ENCODE data around the gene CREBBP.
A peak's percentile ranks its signal among the peaks of the same experiment; 100 is the strongest.

Gene CREBBP

GRCh38 chr16:3858801-3859200, 21.7 kb downstream of the CREBBP start:
- Histone ChIP-seq H3K27me3 (no peaks in the 10 kb centered on the region), H3K4me1 (peaks cover 0 to 96% (median 62%) of the 10 kb centered on the region in 4 donors), H3K36me3 (no peaks in the 10 kb centered on the region), H3K4me3 (no peak overlapping the region), H3K27ac (no peak overlapping the region), H3K9me3 (no peaks in the 10 kb centered on the region)
- no peak for DNase-seq
- intact Hi-C loops (cut with DNase I; ENCODE audit: low total_unique reads) = no loop called here
- TF ChIP-seq CTCF (IDR thresholded peaks at IDR 0.05) = no peak

GRCh38 chr16:3857189-3858043, 23.1 kb downstream of the CREBBP start:
- Histone ChIP-seq H3K9me3 (no peaks in the 10 kb centered on the region), H3K4me3 (no peak overlapping the region), H3K27ac (peak overlapping the region; percentile 32 to 43), H3K4me1 (peaks cover 0 to 96% (median 54%) of the 10 kb centered on the region in 4 donors), H3K27me3 (no peaks in the 10 kb centered on the region), H3K36me3 (no peaks in the 10 kb centered on the region)
- no peak for TF ChIP-seq CTCF (IDR thresholded peaks at IDR 0.05)
- intact Hi-C loops (cut with DNase I; ENCODE audit: low total_unique reads) = no loop called here
- peak; percentile 65 to 70 for DNase-seq

GRCh38 chr16:3856367-3857141, 24.0 kb downstream of the CREBBP start:
- H3K27me3 ChIP-seq = no peaks in the 10 kb centered on the region
- TF ChIP-seq CTCF (IDR thresholded peaks at IDR 0.05) = no peak
- H3K27ac ChIP-seq = peak overlapping the region; percentile 32 to 43
- H3K9me3 ChIP-seq = no peaks in the 10 kb centered on the region
- DNase-seq = no peak
- intact Hi-C loops (cut with DNase I; ENCODE audit: low total_unique reads) = no loop called here
- no peak overlapping the region for H3K4me3 ChIP-seq
- H3K36me3 ChIP-seq = no peaks in the 10 kb centered on the region
- peaks cover 0 to 91% (median 49%) of the 10 kb centered on the region in 4 donors for H3K4me1 ChIP-seq

- no peak for TF ChIP-seq CTCF (IDR thresholded peaks at IDR 0.05)
- intact Hi-C loops (cut with DNase I; ENCODE audit: low total_unique reads) = no loop called here
- H3K27ac ChIP-seq = no peak overlapping the region
- H3K36me3 ChIP-seq = peaks cover 7 to 9% (median 7%) of the 10 kb centered on the region in 3 donors
- DNase-seq = no peak
- peaks cover 0 to 89% (median 47%) of the 10 kb centered on the region in 4 donors for H3K4me1 ChIP-seq
- H3K9me3 ChIP-seq = no peaks in the 10 kb centered on the region
- no peak overlapping the region for H3K4me3 ChIP-seq
- no peaks in the 10 kb centered on the region for H3K27me3 ChIP-seq
These were observed 25.6 kb downstream of the CREBBP start for GRCh38 chr16:3854750-3855541.

GRCh38 chr16:3850544-3850899, 30.0 kb downstream of the CREBBP start:
- Histone ChIP-seq H3K4me3 (no peak overlapping the region), H3K9me3 (no peaks in the 10 kb centered on the region), H3K36me3 (peaks cover 10 to 25% (median 20%) of the 10 kb centered on the region in 3 donors), H3K27ac (no peak overlapping the region), H3K4me1 (peaks cover 0 to 53% (median 21%) of the 10 kb centered on the region in 4 donors), H3K27me3 (no peaks in the 10 kb centered on the region)
- intact Hi-C loops (cut with DNase I; ENCODE audit: low total_unique reads) = no loop called here
- no peak for TF ChIP-seq CTCF (IDR thresholded peaks at IDR 0.05)
- DNase-seq = no peak
